Kidney capillary endothelial cell (primary cell): ENCODE data around the gene NLRP3.
"Not testable (repeated sequence)": the region's sequence is repeated elsewhere in the genome, so short reads cannot be mapped to it uniquely, and the experiment has no call there.

Experiments
- DNase-seq: peaks from one replicate; pipeline ENCODE4 v3.0.0-alpha.2; 2018; ENCODE audit warnings: low spot score

Gene NLRP3

GRCh38 chr1:247469141-247469535 lies 53.2 kb downstream of the NLRP3 start:
- DNase-seq: no peak

- DNase-seq: not testable (repeated sequence)
Measured at GRCh38 chr1:247470942-247471429, 55.0 kb downstream of the NLRP3 start.

- no peak for DNase-seq
Measured at GRCh38 chr1:247471445-247472016, 55.6 kb downstream of the NLRP3 start.

- DNase-seq: no peak
Measured at GRCh38 chr1:247472035-247472434, 56.1 kb downstream of the NLRP3 start.

GRCh38 chr1:247474367-247474766 lies 58.4 kb downstream of the NLRP3 start:
- no peak for DNase-seq

- DNase-seq: no peak
Measured at GRCh38 chr1:247475793-247476192, 59.8 kb downstream of the NLRP3 start.

- not testable (repeated sequence) for DNase-seq
Measured at GRCh38 chr1:247476328-247477058, 60.5 kb downstream of the NLRP3 start.

GRCh38 chr1:247482747-247483146 lies 66.8 kb downstream of the NLRP3 start:
- no peak for DNase-seq

- DNase-seq: peak; percentile 40
Measured at GRCh38 chr1:247487057-247487456, 71.1 kb downstream of the NLRP3 start.

GRCh38 chr1:247491328-247491727 lies 75.4 kb downstream of the NLRP3 start:
- DNase-seq: no peak

- DNase-seq: no peak
Measured at GRCh38 chr1:247493106-247493505, 77.1 kb downstream of the NLRP3 start.

GRCh38 chr1:247494767-247495166 lies 78.8 kb downstream of the NLRP3 start:
- no peak for DNase-seq

- DNase-seq: no peak
Measured at GRCh38 chr1:247496581-247497285, 80.8 kb downstream of the NLRP3 start.
